22Rv1 (cell line): ENCODE data around the gene MSMO1.

Experiments
- H3K27ac ChIP-seq: fragments of 450-650 bp; 2 replicates; pipeline ENCODE4 v1.5.1; 2017
- CTCF ChIP-seq: fragments of 450-650 bp; IDR thresholded peaks from 2 replicates; pipeline ENCODE4 v1.5.1; 2017; ENCODE audit warnings: mild to moderate bottlenecking
- ZFX ChIP-seq: fragments of 450-650 bp; IDR thresholded peaks from 2 replicates; pipeline ENCODE4 v1.6.1; 2017; ENCODE audit warnings: antibody characterized with exemption, borderline replicate concordance

The MSMO1 gene

GRCh38 chr4:165309456-165309855, 18.0 kb upstream of the MSMO1 start:
- TF ChIP-seq ZFX (no peak), CTCF (no peak)
- no peak overlapping the region for H3K27ac ChIP-seq

- no peak overlapping the region for H3K27ac ChIP-seq
- TF ChIP-seq ZFX (no peak), CTCF (no peak)
These were observed 15.0 kb upstream of the MSMO1 start for GRCh38 chr4:165312506-165312905.

GRCh38 chr4:165319030-165319429, 8.4 kb upstream of the MSMO1 start:
- TF ChIP-seq ZFX (no peak), CTCF (no peak)
- no peak overlapping the region for H3K27ac ChIP-seq

- TF ChIP-seq CTCF (no peak), ZFX (no peak)
These were observed 8.0 kb upstream of the MSMO1 start for GRCh38 chr4:165319509-165319908.

GRCh38 chr4:165324236-165324917, 3.1 kb upstream of the MSMO1 start:
- H3K27ac ChIP-seq: no peak overlapping the region
- TF ChIP-seq ZFX (no peak), CTCF (no peak)

More at GRCh38 chr4:165319509-165319908, 8.0 kb upstream of the MSMO1 start:
- no peak overlapping the region for H3K27ac ChIP-seq

- no peak for TF ChIP-seq ZFX
- no peak for TF ChIP-seq CTCF
- no peak overlapping the region for H3K27ac ChIP-seq
These were observed 2.6 kb upstream of the MSMO1 start for GRCh38 chr4:165324918-165325304.

GRCh38 chr4:165325732-165326512, 1.5 kb upstream of the MSMO1 start:
- H3K27ac ChIP-seq: peak overlapping the region; percentile 91
- no peak for TF ChIP-seq CTCF
